Upper lobe of left lung (tissue), 4 donors: ENCODE data around the gene LRRC2.

ENCODE experiments used
- EP300 ChIP-seq, 4 donors: sonication (generic); formaldehyde crosslinking; IDR thresholded peaks; one replicate each; pipeline ENCODE4 v1.5.1; 2017; ENCODE audit warnings: antibody characterized with exemption in 4 of 4, control low read depth in 2 of 4
- POLR2A ChIP-seq, 4 donors: fragments of 450-650 bp; IDR thresholded peaks; one replicate each; pipeline ENCODE4 v1.5.1; 2016 to 2017; ENCODE audit warnings: antibody characterized with exemption in 4 of 4, mild to moderate bottlenecking in 2 of 4
- POLR2AphosphoS5 ChIP-seq, 2 donors: sonication (generic); formaldehyde crosslinking; IDR thresholded peaks; one replicate each; pipeline ENCODE4 v1.5.1; 2017; ENCODE audit warnings: antibody characterized with exemption in 2 of 2
- TF ChIP-seq, protein P1 (sequence below), 6 experiments: fragments of 450-650 bp in 4 of 6; fragments of 200-600 bp in 2 of 6; sonication (generic) in 2 of 6; IDR thresholded peaks; one replicate each; pipeline ENCODE4 v1.5.1; 2016 to 2019; ENCODE audit warnings: antibody characterized with exemption in 6 of 6

DNA sequence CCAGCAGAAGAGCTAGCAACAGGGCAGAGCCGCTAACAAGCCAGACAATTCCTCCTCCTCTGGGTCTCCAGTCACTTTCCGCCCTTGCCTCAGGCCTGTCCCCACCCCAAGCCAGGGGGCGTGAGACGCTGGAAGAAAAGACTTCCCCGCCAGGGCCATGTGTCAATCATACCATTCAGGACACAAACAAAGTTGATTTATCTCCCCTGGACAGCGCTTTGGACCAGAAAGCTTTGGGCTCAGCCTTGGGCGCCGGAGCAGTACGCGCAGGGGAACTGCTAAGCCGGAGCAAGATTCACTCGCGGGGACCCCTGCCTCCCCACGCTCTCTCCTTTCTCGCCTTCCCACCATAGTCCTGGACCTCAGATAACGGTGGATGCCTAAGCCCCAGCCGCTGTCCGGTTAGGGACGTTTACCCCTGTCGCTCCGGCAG, 479 bp downstream of the LRRC2 start:
- TF ChIP-seq, protein P1, sequence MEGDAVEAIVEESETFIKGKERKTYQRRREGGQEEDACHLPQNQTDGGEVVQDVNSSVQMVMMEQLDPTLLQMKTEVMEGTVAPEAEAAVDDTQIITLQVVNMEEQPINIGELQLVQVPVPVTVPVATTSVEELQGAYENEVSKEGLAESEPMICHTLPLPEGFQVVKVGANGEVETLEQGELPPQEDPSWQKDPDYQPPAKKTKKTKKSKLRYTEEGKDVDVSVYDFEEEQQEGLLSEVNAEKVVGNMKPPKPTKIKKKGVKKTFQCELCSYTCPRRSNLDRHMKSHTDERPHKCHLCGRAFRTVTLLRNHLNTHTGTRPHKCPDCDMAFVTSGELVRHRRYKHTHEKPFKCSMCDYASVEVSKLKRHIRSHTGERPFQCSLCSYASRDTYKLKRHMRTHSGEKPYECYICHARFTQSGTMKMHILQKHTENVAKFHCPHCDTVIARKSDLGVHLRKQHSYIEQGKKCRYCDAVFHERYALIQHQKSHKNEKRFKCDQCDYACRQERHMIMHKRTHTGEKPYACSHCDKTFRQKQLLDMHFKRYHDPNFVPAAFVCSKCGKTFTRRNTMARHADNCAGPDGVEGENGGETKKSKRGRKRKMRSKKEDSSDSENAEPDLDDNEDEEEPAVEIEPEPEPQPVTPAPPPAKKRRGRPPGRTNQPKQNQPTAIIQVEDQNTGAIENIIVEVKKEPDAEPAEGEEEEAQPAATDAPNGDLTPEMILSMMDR (IDR thresholded peaks at IDR 0.05): no peak
- TF ChIP-seq POLR2A (IDR thresholded peaks at IDR 0.05) (no peak), POLR2AphosphoS5 (IDR thresholded peaks at IDR 0.05) (no peak), EP300 (IDR thresholded peaks at IDR 0.05) (no peak)
